HG02981 (cell line): Measurements from ENCODE around the gene FARS2.
A peak's percentile ranks its signal among the peaks of the same experiment; 100 is the strongest.

Experiments used
- ATAC-seq: cut with Tn5 transposase; IDR thresholded peaks from one replicate; pipeline ENCODE4 v1.9.1; 2021; ENCODE audit warnings: mild to moderate bottlenecking, moderate library complexity; ENCODE audit not compliant: unreplicated experiment

FARS2 gene

GRCh38 chr6:5814116-5814515 is 552.8 kb downstream of the FARS2 start:
- peak; percentile 16 for ATAC-seq

DNA sequence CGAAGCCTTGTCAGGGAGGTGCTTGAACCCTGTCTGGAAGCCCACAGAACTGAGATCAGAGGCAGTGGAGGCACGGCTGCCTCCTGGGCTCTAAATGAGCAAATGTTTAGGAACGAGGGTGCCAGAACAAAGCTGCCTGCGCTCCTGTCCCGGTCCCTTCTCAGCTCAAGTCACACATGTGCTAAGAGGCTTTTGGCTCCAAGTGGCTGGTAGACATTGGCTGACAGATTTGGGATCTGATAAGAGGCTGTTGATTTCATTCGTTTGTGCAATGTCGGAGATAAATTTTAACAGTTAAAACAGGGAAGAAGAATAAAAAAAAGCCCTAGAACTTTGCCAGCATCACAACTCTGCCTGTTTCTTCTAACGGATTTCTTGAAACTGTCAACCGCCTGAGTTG is 553.6 kb downstream of the FARS2 start:
- no peak for ATAC-seq

GRCh38 chr6:5817869-5818268 is 556.6 kb downstream of the FARS2 start:
- ATAC-seq = no peak

- no peak for ATAC-seq
Measured at GRCh38 chr6:5818959-5819358, 557.6 kb downstream of the FARS2 start.
